RCC 7860 (cell line): Measurements from ENCODE around the gene ARRDC3.
A peak's percentile ranks its signal among the peaks of the same experiment; 100 is the strongest.

Experiments used
- DNase-seq: peaks from one replicate; pipeline ENCODE4 v3.0.0-alpha.2; 2015; ENCODE audit warnings: low spot score
- FAIRE-seq: peaks from 2 replicates; lab custom pipeline; 2012; peaks lifted over from hg19 to GRCh38; lab: Jason Lieb, UNC

ARRDC3 gene

GRCh38 chr5:91384671-91385430 lies 1.7 kb upstream of the ARRDC3 start:
- peak; percentile 76 for DNase-seq
- FAIRE-seq = peak; percentile 86

- DNase-seq (no peak), FAIRE-seq (no peak)
These were observed 811 bp upstream of the ARRDC3 start for GRCh38 chr5:91383956-91384300.

DNA sequence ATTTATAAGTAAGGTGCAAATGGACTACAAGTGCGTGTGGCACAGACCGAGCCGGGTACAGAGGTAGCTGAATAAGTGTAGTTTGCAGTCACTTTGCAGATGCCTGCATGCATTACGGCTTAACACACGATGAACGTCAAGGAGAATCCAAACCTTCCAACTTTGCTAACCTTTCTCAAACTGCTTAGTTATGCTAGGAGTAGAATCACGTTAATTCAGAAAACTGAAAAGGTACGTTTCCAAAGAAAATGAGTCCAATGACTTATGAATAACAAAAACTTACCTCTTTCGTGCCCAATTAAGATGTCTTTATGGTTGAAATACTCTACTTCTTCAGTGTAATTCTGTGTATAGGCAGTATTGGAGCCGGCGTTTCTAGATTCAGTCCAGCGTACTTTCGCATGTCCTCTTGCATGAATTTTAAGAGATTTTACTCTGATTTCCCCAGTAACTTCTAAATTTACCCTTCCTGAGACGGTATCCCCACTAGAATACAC lies 539 bp downstream of the ARRDC3 start:
- FAIRE-seq (no peak), DNase-seq (no peak)

GRCh38 chr5:91381774-91382359 lies 1.2 kb downstream of the ARRDC3 start:
- FAIRE-seq (no peak), DNase-seq (peak; percentile 51)

GRCh38 chr5:91381239-91381773 lies 1.8 kb downstream of the ARRDC3 start:
- no peak for FAIRE-seq

DNA sequence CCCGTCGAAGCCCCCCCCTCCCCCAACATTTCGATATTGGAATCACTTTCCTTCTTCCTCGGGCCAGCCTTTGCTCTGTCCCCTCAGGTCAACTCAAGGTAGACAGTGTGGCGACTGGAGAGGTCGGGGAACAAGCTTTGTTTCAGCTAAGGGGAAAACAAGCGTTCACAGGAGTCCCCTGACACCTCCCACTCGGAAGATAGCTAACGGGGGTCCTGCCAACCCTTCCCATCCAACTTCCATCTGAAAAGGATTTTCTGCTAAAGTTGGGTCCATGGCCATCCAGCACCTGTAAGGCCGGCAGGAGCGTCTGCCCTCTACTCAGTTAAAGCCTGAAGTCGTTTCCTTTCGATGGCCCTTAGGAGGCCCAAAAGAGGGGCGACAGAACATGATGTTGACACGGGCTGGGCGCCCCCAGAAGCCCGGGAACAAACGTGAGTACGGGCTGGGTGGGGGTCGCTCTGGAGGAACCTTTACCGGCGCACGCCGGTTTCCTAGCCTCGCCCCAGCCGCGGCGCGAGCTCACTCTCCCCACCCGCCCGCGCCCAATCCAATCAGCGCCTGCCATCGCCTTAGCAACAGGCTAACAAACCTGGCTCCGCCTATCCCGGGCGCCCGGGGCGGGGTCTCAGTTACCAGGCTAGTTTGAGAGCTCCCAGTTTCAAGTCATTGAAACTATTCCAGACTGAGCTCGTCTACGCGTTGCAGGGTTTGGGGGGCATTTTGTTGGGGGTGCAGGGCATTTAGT lies 2.5 kb downstream of the ARRDC3 start:
- no peak for FAIRE-seq
- DNase-seq = peak; percentile 80

More at GRCh38 chr5:91381239-91381773, 1.8 kb downstream of the ARRDC3 start:
- DNase-seq = no peak

GRCh38 chr5:91379914-91380490 lies 3.1 kb downstream of the ARRDC3 start:
- no peak for FAIRE-seq
- DNase-seq = peak; percentile 86

- FAIRE-seq (peak; percentile 4), DNase-seq (no peak)
These were observed 3.7 kb downstream of the ARRDC3 start for GRCh38 chr5:91379246-91379913.

DNA sequence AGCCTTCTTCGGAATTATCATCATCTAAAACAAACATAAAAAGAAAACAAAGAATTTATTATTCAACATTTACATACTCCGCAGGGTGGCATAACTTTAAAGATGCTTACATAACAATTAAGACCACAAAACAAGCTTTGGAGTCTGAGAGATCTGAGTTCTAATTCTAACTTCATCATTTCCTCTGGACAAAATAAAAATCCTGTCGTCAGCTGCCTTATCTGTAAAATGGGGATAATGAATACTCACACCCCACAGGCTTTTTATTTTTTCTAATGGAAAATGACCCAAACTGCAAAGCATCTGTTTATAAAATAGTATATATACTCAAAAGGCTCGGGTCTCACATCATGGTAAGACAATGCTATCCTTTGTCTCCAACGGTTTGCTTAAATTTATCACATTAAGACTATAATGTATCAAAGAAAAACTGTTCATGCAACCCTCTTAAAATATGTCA lies 4.3 kb downstream of the ARRDC3 start:
- DNase-seq (peak; percentile 10), FAIRE-seq (no peak)

GRCh38 chr5:91374893-91375520 lies 8.1 kb downstream of the ARRDC3 start:
- FAIRE-seq (no peak), DNase-seq (no peak)

DNA sequence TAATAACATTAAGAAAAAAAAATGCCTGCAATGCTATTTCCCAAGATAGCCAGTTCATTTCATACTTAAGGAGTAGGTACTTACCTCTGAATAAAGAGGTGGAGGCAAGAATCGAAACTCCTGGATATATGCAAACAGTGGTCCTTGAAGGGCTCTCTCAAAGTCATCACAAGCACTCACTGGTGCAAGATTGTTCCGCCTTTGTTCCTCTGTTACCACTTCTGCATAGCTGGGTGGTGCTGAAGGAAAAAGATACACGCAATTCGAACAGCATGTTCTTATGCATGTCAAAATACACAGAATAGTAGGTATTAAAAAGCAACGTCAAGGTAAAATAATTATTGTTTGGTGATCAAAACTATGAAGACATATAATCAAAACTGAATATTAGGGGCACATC lies 9.5 kb downstream of the ARRDC3 start:
- FAIRE-seq (no peak), DNase-seq (no peak)

DNA sequence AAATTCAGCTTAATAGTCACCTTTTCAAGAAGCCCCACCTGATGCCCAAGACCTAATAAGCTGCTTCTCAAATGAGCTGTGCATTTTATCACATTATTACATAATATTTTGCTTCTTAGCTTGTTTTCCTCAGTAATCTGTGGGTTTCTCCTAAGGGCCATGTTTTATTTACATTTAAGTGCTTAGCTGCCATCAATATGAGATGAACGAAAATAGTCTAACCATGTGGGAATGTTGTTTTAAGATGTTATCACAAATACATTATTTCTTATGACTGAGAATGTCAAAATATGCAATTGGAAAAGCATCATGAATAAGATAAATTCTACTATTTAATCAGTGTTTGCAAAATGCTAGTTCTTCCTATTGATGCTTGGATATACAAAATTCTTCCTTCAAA lies 10.1 kb downstream of the ARRDC3 start:
- no peak for FAIRE-seq

GRCh38 chr5:91369480-91369879 lies 13.6 kb downstream of the ARRDC3 start:
- FAIRE-seq (no peak), DNase-seq (no peak)

More for the DNA sequence above, 10.1 kb downstream of the ARRDC3 start:
- no peak for DNase-seq

DNA sequence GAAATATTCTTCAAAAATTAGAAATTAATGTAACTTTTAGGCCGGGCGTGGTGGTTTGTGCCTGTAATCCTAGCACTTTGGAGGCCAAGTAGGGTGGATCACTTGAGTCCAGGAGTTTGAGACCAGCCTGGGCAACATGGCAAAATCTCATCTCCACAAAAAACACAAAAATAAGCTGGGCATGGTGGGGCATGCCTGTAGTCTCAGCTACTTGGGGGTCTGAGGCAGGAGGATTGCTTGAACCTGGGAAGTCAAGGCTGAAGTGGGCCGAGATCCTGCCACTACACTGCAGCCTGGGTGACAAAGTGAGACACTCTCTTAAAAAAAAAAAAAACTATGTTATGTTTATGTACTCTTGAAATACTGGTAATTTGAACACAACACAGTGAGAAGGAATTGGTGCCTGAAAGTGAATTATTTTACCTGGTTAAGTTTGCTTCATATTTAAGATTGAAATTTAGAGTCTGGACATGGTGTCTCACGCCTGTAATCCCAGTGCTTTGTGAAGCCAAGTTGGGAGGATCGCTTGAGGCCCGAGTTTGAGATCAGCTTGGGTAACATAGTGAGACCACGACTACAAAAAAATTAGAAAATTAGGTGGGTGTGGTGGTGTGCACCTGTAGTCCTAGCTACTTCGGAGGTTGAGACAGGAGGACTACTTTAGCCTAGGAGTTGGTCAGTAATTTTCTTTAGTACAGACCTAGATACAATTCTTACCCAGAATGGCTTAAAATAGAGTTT lies 15.0 kb downstream of the ARRDC3 start:
- FAIRE-seq = no peak
- DNase-seq = no peak

- no peak for FAIRE-seq
- DNase-seq = no peak
These were observed 15.8 kb downstream of the ARRDC3 start for GRCh38 chr5:91367344-91367743.

- no peak for FAIRE-seq
- DNase-seq = no peak
These were observed 16.6 kb downstream of the ARRDC3 start for GRCh38 chr5:91366551-91366950.

- no peak for FAIRE-seq
- no peak for DNase-seq
These were observed 17.6 kb downstream of the ARRDC3 start for GRCh38 chr5:91365498-91365897.

DNA sequence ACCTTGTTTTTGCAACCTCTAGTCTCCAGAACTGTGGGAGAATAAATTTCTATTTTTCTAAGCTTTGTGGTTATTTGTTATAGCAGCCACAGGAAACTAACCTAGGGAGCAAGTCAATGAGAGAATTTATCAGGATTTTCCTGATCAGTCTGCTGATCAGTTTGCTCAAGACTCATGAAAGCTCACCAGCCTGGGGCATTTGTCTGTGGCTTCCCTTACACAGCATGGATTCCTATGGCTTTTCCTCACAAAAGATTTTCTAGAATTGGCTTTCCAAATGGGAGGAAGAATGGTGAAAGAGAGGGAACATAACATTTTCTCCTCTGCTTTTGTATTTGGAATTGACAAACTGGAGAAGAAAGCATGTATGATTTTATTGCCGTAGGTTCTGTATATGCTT lies 20.2 kb downstream of the ARRDC3 start:
- DNase-seq = no peak
- FAIRE-seq = no peak

DNA sequence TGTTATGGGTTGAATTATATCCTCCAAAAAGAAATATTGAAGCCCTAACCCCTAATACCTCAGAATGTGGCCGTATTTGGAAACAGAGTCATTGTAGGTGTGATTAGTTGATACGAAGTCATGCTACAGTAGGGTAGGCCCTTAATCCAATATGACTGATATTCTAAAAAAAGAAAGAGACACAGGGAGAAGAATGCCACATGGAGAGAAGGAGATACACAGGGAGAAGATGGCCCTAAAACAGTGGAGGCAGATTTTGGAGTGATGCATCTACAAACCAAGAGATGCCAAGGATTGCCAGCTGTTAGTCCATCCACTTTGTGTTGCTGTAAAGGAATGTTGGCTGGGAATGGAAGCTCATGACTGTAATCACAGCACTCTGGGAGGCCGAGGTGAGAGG lies 21.3 kb downstream of the ARRDC3 start:
- FAIRE-seq (no peak), DNase-seq (no peak)
